Heart left ventricle (tissue), 16 donors: ENCODE measurements around the gene SULT1C4. TPM values are rescaled to one million over a fixed set of nuclear protein-coding genes. Genes with fewer than 3 reads are reported as not detected.

Source experiments
- ATAC-seq, 4 donors: fragments of 200-7000 bp; cut with Tn5 transposase; one replicate each; pipeline ENCODE4 v1.9.1; 2020 to 2022; ENCODE audit warnings: moderate library complexity in 4 of 4, mild to moderate bottlenecking in 3 of 4, moderate number of reproducible peaks in 1 of 4
- DNase-seq, 5 donors: peaks; one replicate each; pipeline ENCODE4 v3.0.0-alpha.2; 2020
- H3K27ac ChIP-seq, 12 donors: fragments of 200-600 bp; sonication (generic) in 4 of 12; one replicate each; pipeline versions ENCODE4 v1.5.0 to v1.8.0; 2016 to 2022; ENCODE audit warnings: mild to moderate bottlenecking in 2 of 12
- H3K27me3 ChIP-seq, 9 donors: fragments of 200-600 bp; sonication (generic) in 2 of 9; one replicate each; pipeline versions ENCODE4 v1.5.1 to v1.8.0; 2016 to 2022; ENCODE audit warnings: mild to moderate bottlenecking in 3 of 9
- H3K36me3 ChIP-seq, 9 donors: fragments of 200-600 bp; sonication (generic) in 2 of 9; one replicate each; pipeline versions ENCODE4 v1.5.0 to v1.8.0; 2018 to 2022; ENCODE audit warnings: mild to moderate bottlenecking in 2 of 9
- H3K4me1 ChIP-seq, 12 donors: fragments of 200-600 bp; sonication (generic) in 4 of 12; one replicate each; pipeline versions ENCODE4 v1.5.0 to v1.8.0; 2016 to 2022; ENCODE audit warnings: mild to moderate bottlenecking in 3 of 12
- H3K4me3 ChIP-seq, 12 donors: fragments of 200-600 bp; sonication (generic) in 4 of 12; one replicate each; pipeline versions ENCODE4 v1.5.0 to v1.8.0; 2017 to 2022; ENCODE audit warnings: mild to moderate bottlenecking in 9 of 12, moderate library complexity in 4 of 12
- H3K9me3 ChIP-seq, 12 donors: fragments of 200-600 bp; sonication (generic) in 4 of 12; one replicate each; pipeline versions ENCODE4 v1.5.0 to v1.8.0; 2016 to 2022; ENCODE audit warnings: mild to moderate bottlenecking in 1 of 12
- POLR2A ChIP-seq, 2 donors: fragments of 450-650 bp; IDR thresholded peaks; one replicate each; pipeline ENCODE4 v1.6.1; 2017; ENCODE audit warnings: antibody characterized with exemption in 2 of 2, mild to moderate bottlenecking in 2 of 2, moderate library complexity in 2 of 2
- WGBS, 4 donors: extraction: QIAGEN DNeasy Blood & Tissue Kit in 2 of 4; methylation state at CpG; one replicate each; pipeline versions ENCODE4 v1.1.5 to v1.1.7; 2013 to 2018; 5-methylcytosine and 5-hydroxymethylcytosine counted together
- intact Hi-C, 10 donors: fragments of 100-400 bp; cut with DNase I; formaldehyde crosslinking; loops; one replicate each; pipeline versions ENCODE4 v1.11.1 to v1.14.2; 2022
- polyA plus RNA-seq, 2 donors: library from polyadenylated mRNA; stranded (reverse); fragments of 200-250 nt; gene quantifications; one replicate each; pipeline ENCODE4 v1.2.3, GENCODE V29; 2013
- total RNA-seq, 9 donors: library from RNA; depleted of rRNA in 2 of 9; stranded (reverse); fragments of >200 nt in 2 of 9; fragmentation: NEBNext Ultra II Directional in 3 of 9; extraction: Animal tissue kit (Norgen Biotek cat#: 25700) in 3 of 9; gene quantifications; one replicate each; pipeline versions ENCODE4 v1.1.0 to v1.2.4, GENCODE V29; 2016 to 2023
- TF ChIP-seq, protein P1 (sequence below), 12 donors: fragments of 200-600 bp; sonication (generic) in 4 of 12; IDR thresholded peaks; one replicate each; pipeline versions ENCODE4 v1.5.0 to v1.8.0; 2018 to 2022; ENCODE audit warnings: antibody characterized with exemption in 12 of 12, mild to moderate bottlenecking in 5 of 12
- donor health status: ischemic (EF 13 %, LVEDD 7.1; RV severe dilation, severe dysfunction).
- donor health status: healthy with polysubstance abuse.
- donor health status: DM: no; HTN: yes; CAD: no.
- donor health status: DM: no; HTN: no; CAD: no.
- donor health status: ischemic (EF 25% LVEDD 6.9; RV normal size, moderate dysfunction).
- donor health status: ischemic (EF 25% LVEDD 5.7; RV mildly dilated, moderate dysfunction).
- donor health status: healthy.
- donor health status: DM: yes; HTN: yes; CAD: no.
- donor health status: ischemic (EF 35%, LVEDD 5.7; RV mildly dilated, moderate dysfunction).
- donor health status: nonischemic (EF 11% LVEDD 7.7; RV severe dilation, severe dysfunction).
- donor health status: DM: yes; HTN: yes; CAD: no.
- donor health status: PGD.
- donor health status: ischemic (EF 29% LVEDD 5.4; RV normal size, mild dysfunction).
- donor health status: nonischemic (EF 23%, LVEDD 6.1; RV moderate dilation, normal function).

SULT1C4 gene
- total and polyA plus RNA-seq, 11 donors: 0.95 to 5.5 (median 3.9) TPM

DNA sequence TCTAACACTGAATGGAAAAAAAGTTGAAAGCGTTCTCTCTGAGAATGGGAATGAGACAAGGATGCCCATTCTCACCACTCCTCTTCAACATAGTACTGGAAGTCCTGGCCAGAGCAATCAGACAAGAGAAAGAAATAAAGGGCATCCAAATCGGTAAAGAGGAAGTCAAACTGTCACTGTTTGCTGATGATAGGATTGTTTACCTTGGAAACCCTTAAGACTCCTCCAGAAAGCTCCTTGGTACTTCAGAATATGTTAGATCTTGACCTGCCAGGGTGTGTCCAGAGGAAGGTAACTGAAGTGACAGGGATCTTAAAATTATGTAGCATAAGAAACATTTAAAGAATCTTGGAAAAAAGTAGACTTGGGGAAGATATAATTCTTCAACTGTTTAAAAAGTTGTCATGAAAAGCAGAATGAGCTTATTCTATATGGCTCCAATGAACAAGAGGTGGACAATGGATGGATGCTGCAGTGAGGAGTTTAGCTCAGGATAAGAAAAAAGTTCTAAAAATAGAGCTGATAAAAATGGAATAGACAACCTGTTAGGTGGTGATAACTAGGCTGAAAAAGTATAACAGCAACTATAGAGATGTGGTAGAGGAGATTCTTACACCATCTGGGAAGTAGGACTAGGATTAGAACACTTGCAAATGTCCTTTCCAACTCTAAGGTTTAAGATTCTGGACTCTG lies 16.8 kb upstream of the SULT1C4 start:
- no peaks in the 10 kb centered on the region for H3K36me3 ChIP-seq
- DNase-seq (no peak), ATAC-seq (no peak)
- peaks cover 0 to 11% (median 0%) of the 10 kb centered on the region in 12 donors for H3K9me3 ChIP-seq
- 29 to 66% (median 47%) methylated on average over 2 of the region's 2 CpGs for WGBS, 4 donors
- H3K27me3 ChIP-seq: no peaks in the 10 kb centered on the region
- H3K4me3 ChIP-seq: no peak overlapping the region
- no peak overlapping the region for H3K27ac ChIP-seq
- no peaks in the 10 kb centered on the region for H3K4me1 ChIP-seq
- intact Hi-C loops: no loop called here
- TF ChIP-seq, protein P1, sequence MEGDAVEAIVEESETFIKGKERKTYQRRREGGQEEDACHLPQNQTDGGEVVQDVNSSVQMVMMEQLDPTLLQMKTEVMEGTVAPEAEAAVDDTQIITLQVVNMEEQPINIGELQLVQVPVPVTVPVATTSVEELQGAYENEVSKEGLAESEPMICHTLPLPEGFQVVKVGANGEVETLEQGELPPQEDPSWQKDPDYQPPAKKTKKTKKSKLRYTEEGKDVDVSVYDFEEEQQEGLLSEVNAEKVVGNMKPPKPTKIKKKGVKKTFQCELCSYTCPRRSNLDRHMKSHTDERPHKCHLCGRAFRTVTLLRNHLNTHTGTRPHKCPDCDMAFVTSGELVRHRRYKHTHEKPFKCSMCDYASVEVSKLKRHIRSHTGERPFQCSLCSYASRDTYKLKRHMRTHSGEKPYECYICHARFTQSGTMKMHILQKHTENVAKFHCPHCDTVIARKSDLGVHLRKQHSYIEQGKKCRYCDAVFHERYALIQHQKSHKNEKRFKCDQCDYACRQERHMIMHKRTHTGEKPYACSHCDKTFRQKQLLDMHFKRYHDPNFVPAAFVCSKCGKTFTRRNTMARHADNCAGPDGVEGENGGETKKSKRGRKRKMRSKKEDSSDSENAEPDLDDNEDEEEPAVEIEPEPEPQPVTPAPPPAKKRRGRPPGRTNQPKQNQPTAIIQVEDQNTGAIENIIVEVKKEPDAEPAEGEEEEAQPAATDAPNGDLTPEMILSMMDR (IDR thresholded peaks at IDR 0.05): no peak
- no peak for TF ChIP-seq POLR2A (IDR thresholded peaks at IDR 0.05)

DNA sequence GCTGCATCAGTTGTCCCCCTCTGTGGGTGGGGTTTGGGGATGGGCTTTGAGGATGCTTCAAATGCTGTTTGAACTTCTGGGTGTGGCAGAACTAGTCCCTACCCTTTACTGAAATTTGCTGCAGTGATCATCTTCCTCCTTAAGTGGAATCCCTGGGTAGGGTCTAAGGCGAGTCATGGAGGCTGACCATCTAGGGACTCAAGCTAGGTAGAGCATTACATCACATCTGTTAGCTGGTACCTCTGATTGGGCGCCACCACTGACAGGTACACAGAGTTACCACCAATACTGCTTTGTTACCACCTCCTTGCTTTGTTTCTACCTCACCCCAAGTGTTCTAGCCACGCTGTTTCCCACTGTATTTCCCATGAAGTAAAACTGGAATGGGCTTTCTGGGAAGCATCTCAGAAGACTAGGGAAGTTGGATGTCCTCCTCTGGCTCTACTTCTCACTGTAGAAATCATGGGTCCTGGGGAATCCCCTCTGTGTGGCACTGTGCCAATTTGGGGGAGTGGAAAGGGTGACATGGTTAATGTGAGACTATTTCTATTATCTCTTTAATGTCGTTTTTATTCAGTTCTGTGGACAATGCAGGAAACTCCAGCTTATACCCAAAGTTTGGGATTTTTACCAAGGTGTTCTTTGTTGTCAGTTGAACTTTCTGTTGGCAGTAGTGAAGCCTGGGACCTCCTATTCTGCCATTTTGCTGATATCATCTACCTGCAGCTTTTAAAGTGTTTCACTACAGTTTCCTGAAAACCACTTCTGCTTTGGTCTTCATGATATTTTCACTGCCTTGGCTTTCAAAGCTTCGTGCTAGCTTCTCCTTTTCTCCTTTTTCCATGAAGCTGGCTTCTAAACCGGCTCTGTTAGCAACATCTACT lies 14.5 kb upstream of the SULT1C4 start:
- TF ChIP-seq, protein P1 (IDR thresholded peaks at IDR 0.05): no peak
- no peak for TF ChIP-seq POLR2A (IDR thresholded peaks at IDR 0.05)
- ATAC-seq (no peak), DNase-seq (no peak)
- intact Hi-C loops: no loop called here
- Histone ChIP-seq H3K4me3 (no peak overlapping the region), H3K27ac (peak overlapping the region in 1 of 12 donors; percentile 42), H3K4me1 (no peaks in the 10 kb centered on the region), H3K36me3 (no peaks in the 10 kb centered on the region), H3K9me3 (peaks cover 0 to 11% (median 0%) of the 10 kb centered on the region in 12 donors), H3K27me3 (no peaks in the 10 kb centered on the region)
- 76 to 83% (median 79%) methylated on average over 6 of the region's 6 CpGs for WGBS, 4 donors

DNA sequence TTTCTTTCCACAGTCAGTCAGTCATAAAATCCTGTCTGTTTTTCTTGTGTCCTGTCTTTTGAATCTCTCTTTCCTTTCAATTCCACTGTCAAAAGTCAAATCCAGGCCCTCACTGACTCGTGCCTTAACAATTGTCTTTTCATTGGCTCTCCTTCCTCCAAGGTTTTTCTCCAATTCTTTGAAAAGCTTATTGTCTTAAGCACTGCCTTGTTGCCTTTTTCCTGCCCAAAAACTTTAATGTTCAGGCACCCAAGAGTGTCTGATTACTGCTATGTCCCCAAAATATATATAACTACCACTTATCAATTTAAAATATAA lies 13.9 kb upstream of the SULT1C4 start:
- H3K27me3 ChIP-seq: no peaks in the 10 kb centered on the region
- H3K4me1 ChIP-seq: no peaks in the 10 kb centered on the region
- H3K4me3 ChIP-seq: no peak overlapping the region
- intact Hi-C loops: no loop called here
- no peak for DNase-seq
- H3K9me3 ChIP-seq: peaks cover 0 to 11% (median 0%) of the 10 kb centered on the region in 12 donors
- 52 to 68% (median 62%) methylated on average over 1 of the region's 1 CpG for WGBS, 4 donors
- H3K27ac ChIP-seq: peak overlapping the region in 1 of 12 donors; percentile 42
- TF ChIP-seq, protein P1 (IDR thresholded peaks at IDR 0.05): no peak
- no peak for TF ChIP-seq POLR2A (IDR thresholded peaks at IDR 0.05)
- no peaks in the 10 kb centered on the region for H3K36me3 ChIP-seq
- no peak for ATAC-seq

- Histone ChIP-seq H3K4me1 (no peaks in the 10 kb centered on the region), H3K9me3 (peaks cover 0 to 11% (median 0%) of the 10 kb centered on the region in 12 donors), H3K4me3 (no peak overlapping the region), H3K27me3 (no peaks in the 10 kb centered on the region), H3K36me3 (no peaks in the 10 kb centered on the region), H3K27ac (no peak overlapping the region)
- 89 to 93% (median 91%) methylated on average over 6 of the region's 6 CpGs for WGBS, 4 donors
- intact Hi-C loops: no loop called here
- DNase-seq: no peak
- TF ChIP-seq, protein P1 (IDR thresholded peaks at IDR 0.05): no peak
- TF ChIP-seq POLR2A (IDR thresholded peaks at IDR 0.05): no peak
- no peak for ATAC-seq
Measured at GRCh38 chr2:108364676-108365297, 13.0 kb upstream of the SULT1C4 start.
